K562 (cell line): Measurements from ENCODE around the gene TMEM225B. TPM values are rescaled to one million over a fixed set of nuclear protein-coding genes. Genes with fewer than 3 reads are reported as not detected.

Experiments used
- E2F8 ChIP-seq: fragments of 450-650 bp; IDR thresholded peaks from 2 replicates; pipeline ENCODE4 v1.7.1; 2018; ENCODE audit warnings: mild to moderate bottlenecking, low read depth; ENCODE audit not compliant: partially characterized antibody
- FOS ChIP-seq: IDR thresholded peaks from 3 replicates; pipeline ENCODE4 v1.6.1; 2011; ENCODE audit not compliant: insufficient read length; ENCODE audit errors: extremely low read depth
- FOXA3 ChIP-seq, 2 experiments: fragments of 450-650 bp in 1 of 2; sonication (generic) in 1 of 2; formaldehyde crosslinking; IDR thresholded peaks in 1 of 2; conservative IDR thresholded peaks in 1 of 2; 2 replicates each; pipeline versions ENCODE4 v1.4.0 to v1.8.0; 2020 to 2022; ENCODE audit warnings: mild to moderate bottlenecking in 2 of 2, missing genetic modification reagents in 1 of 2
- JUN ChIP-seq, 2 experiments: sonication (generic) in 1 of 2; formaldehyde crosslinking in 1 of 2; IDR thresholded peaks; 2 replicates each; pipeline versions ENCODE4 v1.6.1 to v1.8.0; 2012 to 2022; ENCODE audit warnings: borderline replicate concordance in 2 of 2, mild to moderate bottlenecking in 2 of 2, improper control_type of control experiment in 1 of 2, low read depth in 1 of 2, low read length in 1 of 2, missing genetic modification reagents in 1 of 2
- MAFG ChIP-seq: fragments of 450-650 bp; conservative IDR thresholded peaks from 2 replicates; pipeline ENCODE4 v1.6.1; 2016; ENCODE audit warnings: missing genetic modification characterization, missing compliant biosample characterization
- PKNOX1 ChIP-seq: fragments of 450-650 bp; IDR thresholded peaks from 2 replicates; pipeline ENCODE4 v1.6.1; 2016
- REST ChIP-seq, 2 experiments: fragments of 450-650 bp; formaldehyde crosslinking in 1 of 2; IDR thresholded peaks; 2 replicates each; pipeline versions ENCODE4 v1.4.0 to v1.6.1; 2014 to 2020; ENCODE audit warnings: mild to moderate bottlenecking in 2 of 2, borderline replicate concordance in 1 of 2, low read depth in 1 of 2
- SIRT6 ChIP-seq: IDR thresholded peaks from one replicate; pipeline ENCODE4 v1.6.1; 2012; ENCODE audit warnings: low read depth, mild to moderate bottlenecking, control low read depth, inconsistent platforms, low read length, moderate library complexity
- SMARCC2 ChIP-seq: fragments of 450-650 bp; IDR thresholded peaks from 2 replicates; pipeline ENCODE4 v1.6.1; 2017; ENCODE audit warnings: antibody characterized with exemption, moderate library complexity, mild to moderate bottlenecking, low read depth
- SP1 ChIP-seq: sonication (generic); formaldehyde crosslinking; IDR thresholded peaks from 2 replicates; pipeline ENCODE4 v1.8.1; 2022; ENCODE audit warnings: mild to moderate bottlenecking, missing genetic modification reagents
- TBL1XR1 ChIP-seq, 2 experiments: IDR thresholded peaks; 2 replicates each; pipeline ENCODE4 v1.6.1; 2012; ENCODE audit warnings: improper control_type of control experiment in 2 of 2, low read length in 2 of 2, mild to moderate bottlenecking in 1 of 2
- TRIM24 ChIP-seq, 2 experiments: fragments of 450-650 bp; IDR thresholded peaks; 2 replicates each; pipeline ENCODE4 v1.6.1; 2016
- ZEB2 ChIP-seq: fragments of 450-650 bp; IDR thresholded peaks from 2 replicates; pipeline ENCODE4 v1.6.1; 2016
- ZNF57 ChIP-seq: fragments of 450-650 bp; formaldehyde crosslinking; IDR thresholded peaks from 2 replicates; pipeline ENCODE4 v1.4.0; 2020; ENCODE audit warnings: mild to moderate bottlenecking, moderate library complexity
- ZNF79 ChIP-seq: fragments of 250-450 bp; sonication (Bioruptor Pico); IDR thresholded peaks from 2 replicates; pipeline ENCODE4 v1.4.0; 2020; ENCODE audit warnings: low read depth, mild to moderate bottlenecking, moderate library complexity
- polyA plus RNA-seq, 8 experiments: library from polyadenylated mRNA; depleted of rRNA in 4 of 8; stranded (reverse) in 5 of 8; unstranded in 3 of 8; fragments of >200 nt; fragmentation: Nextera tagmentation in 2 of 8; fragmentation: Illumina TruSeq in 1 of 8; extraction: Ambion mirVana in 2 of 8; extraction: Trizol in 1 of 8; gene quantifications; 2 replicates each; pipeline versions ENCODE4 v1.2.1 to v1.2.3, GENCODE V29; 2011 to 2014; ENCODE audit warnings: inconsistent platforms in 1 of 8, missing spikeins in 1 of 8
- total RNA-seq, 7 experiments: library from RNA; depleted of rRNA in 6 of 7; stranded (reverse); fragments of >200 nt in 6 of 7; fragmentation: Illumina TruSeq in 2 of 7; extraction: Trizol in 2 of 7; gene quantifications; 2 replicates each; pipeline versions ENCODE4 v1.2.1 to v1.2.3, GENCODE V29; 2011 to 2021; ENCODE audit warnings: low replicate concordance in 1 of 7

TMEM225B gene
- total and polyA plus RNA-seq, 9 of the 15 experiments (the other 6 are each of a cell fraction or from before 2014, with no cell fraction given) = 0.08 to 0.73 (median 0.56) TPM

- TF ChIP-seq FOXA3 (CRISPR knock-in tag; conservative IDR thresholded peaks at IDR 0.05 in 1 of 2, IDR thresholded peaks at IDR 0.05 in 1 of 2) (peak in 1 of 2 experiments; percentile 77; a peak in 2 of 4 replicates), SP1 (no peak), JUN (IDR thresholded peaks at IDR 0.05; ENCODE audit: borderline replicate concordance, low read depth, low read length) (peak; percentile 100), JUN (CRISPR knock-in tag; IDR thresholded peaks at IDR 0.05; ENCODE audit: borderline replicate concordance) (no peak), ZEB2 (peak; percentile 49; the same call in 1 of the 2 replicates), SMARCC2 (peak; percentile 94), MAFG (0 out of 2 replicates have a peak, but pooled peaks have one; percentile 36), TRIM24 (IDR thresholded peaks at IDR 0.05) (peak; percentile 62 to 66), E2F8 (peak; percentile 31), PKNOX1 (peak; percentile 65), REST (IDR thresholded peaks at IDR 0.05; ENCODE audit: borderline replicate concordance) (peak; percentile 8; the same call in 1 of the 2 replicates), REST (CRISPR knock-in tag; IDR thresholded peaks at IDR 0.05; ENCODE audit: low read depth) (no peak), TBL1XR1 (IDR thresholded peaks at IDR 0.05; ENCODE audit: low read length in 2 of 2) (peak in 1 of 2 experiments; percentile 61; a peak in 1 of 4 replicates), FOS (peak; percentile 85), ZNF57 (CRISPR knock-in tag) (no peak), ZNF79 (CRISPR knock-in tag) (no peak), SIRT6 (no peak)
Observed at GRCh38 chr7:99562832-99563231, 35.2 kb upstream of the TMEM225B start (continued).
